ENCODE measurements around the gene BRIP1.
"Not testable (repeated sequence)": the region's sequence is repeated elsewhere in the genome, so short reads cannot be mapped to it uniquely, and the experiment has no call there.

BRIP1 gene

GRCh38 chr17:61868074-61868473 is 4.7 kb upstream of the BRIP1 start:
- no peak for DNase-seq (ENCODE audit: extremely low spot score)
- ChIA-PET CTCF (interaction anchor here (1.1 kb wide), 1 partner anchor 9 kb away, joined by 3 read pairs; no protein-coding TSS in a partner anchor), POLR2A (no interaction called here)
- no peak for TF ChIP-seq CTCF (IDR thresholded peaks at IDR 0.05; ENCODE audit: control extremely low read depth, extremely low read depth, low read depth, missing control alignments)

- TF ChIP-seq CTCF (IDR thresholded peaks at IDR 0.05; ENCODE audit: control extremely low read depth, extremely low read depth, low read depth, missing control alignments), result no peak
- POLR2A ChIA-PET, result no interaction called here
- no peak for DNase-seq (ENCODE audit: extremely low spot score)
- CTCF ChIA-PET, result no interaction called here
These were observed 3.7 kb upstream of the BRIP1 start for GRCh38 chr17:61867033-61867432.

GRCh38 chr17:61863801-61864126 is 436 bp upstream of the BRIP1 start:
- DNase-seq (ENCODE audit: extremely low spot score), result no peak
- ChIA-PET POLR2A (interaction anchor here (0.6 to 1.0 kb wide), 3 partner anchors 83 to 202 kb away, joined by 3 to 4 read pairs (median 3); no protein-coding TSS in a partner anchor), CTCF (interaction anchor here (0.7 to 1.9 kb wide), 6 partner anchors 9 to 246 kb away, joined by 3 to 6 read pairs (median 4); no protein-coding TSS in a partner anchor)
- no peak for TF ChIP-seq CTCF (IDR thresholded peaks at IDR 0.05; ENCODE audit: control extremely low read depth, extremely low read depth, low read depth, missing control alignments)

- CTCF ChIA-PET, result interaction anchor here (1.5 to 2.0 kb wide), 4 partner anchors 13 to 450 kb away, joined by 3 to 6 read pairs (median 5); no protein-coding TSS in a partner anchor
- no peak for TF ChIP-seq CTCF (IDR thresholded peaks at IDR 0.05; ENCODE audit: control extremely low read depth, extremely low read depth, low read depth, missing control alignments)
- POLR2A ChIA-PET, result no interaction called here
- no peak for DNase-seq (ENCODE audit: extremely low spot score)
These were observed 1.2 kb downstream of the BRIP1 start for GRCh38 chr17:61862105-61862574.

- CTCF ChIA-PET, result interaction anchor here (0.9 to 1.7 kb wide), 2 partner anchors 16 to 225 kb away, joined by 3 read pairs; no protein-coding TSS in a partner anchor
- DNase-seq (ENCODE audit: extremely low spot score); POLR2A ChIA-PET: not testable (repeated sequence)
These were observed 2.9 kb downstream of the BRIP1 start for GRCh38 chr17:61860397-61860796.

- POLR2A ChIA-PET, result interaction anchor here (0.6 to 0.7 kb wide), 2 partner anchors 75 to 209 kb away, joined by 4 to 6 read pairs; no protein-coding TSS in a partner anchor
- CTCF ChIA-PET, result interaction anchor here (1.0 kb wide), 1 partner anchor 13 kb away, joined by 4 read pairs; no protein-coding TSS in a partner anchor
- TF ChIP-seq CTCF (IDR thresholded peaks at IDR 0.05; ENCODE audit: control extremely low read depth, extremely low read depth, low read depth, missing control alignments), result no peak
- no peak for DNase-seq (ENCODE audit: extremely low spot score)
These were observed 7.3 kb downstream of the BRIP1 start for GRCh38 chr17:61856035-61856434.

- TF ChIP-seq CTCF (IDR thresholded peaks at IDR 0.05; ENCODE audit: control extremely low read depth, extremely low read depth, low read depth, missing control alignments), result no peak
- DNase-seq (ENCODE audit: extremely low spot score), result no peak
- POLR2A ChIA-PET, result no interaction called here
- CTCF ChIA-PET, result interaction anchor here (2.1 kb wide), 1 partner anchor 10 kb away, joined by 7 read pairs; no protein-coding TSS in a partner anchor
These were observed 10.5 kb downstream of the BRIP1 start for GRCh38 chr17:61852857-61853256.

Measured in GM10248 (cell line).